Astrocyte of the spinal cord (primary cell): ENCODE measurements around the gene LUZP2.
A peak's percentile ranks its signal among the peaks of the same experiment; 100 is the strongest.

Experiments
- DNase-seq: peaks from one replicate; pipeline ENCODE4 v3.0.0; 2011; ENCODE audit warnings: low read depth, low spot score
- H3K4me3 ChIP-seq: 2 replicates; pipeline ENCODE4 v1.5.1; 2011; ENCODE audit warnings: low read depth, mild to moderate bottlenecking, low read length, moderate library complexity
- in situ Hi-C: cut with HindIII; loops from 2 replicates; pipeline ENCODE4 v1.10.0; 2017; ENCODE audit warnings: low sequenced_read_pairs
- TF ChIP-seq, protein P1 (sequence below): IDR thresholded peaks from 2 replicates; pipeline ENCODE4 v1.5.1; 2012; ENCODE audit warnings: low read depth, mild to moderate bottlenecking, low read length, inconsistent platforms

The LUZP2 gene

DNA sequence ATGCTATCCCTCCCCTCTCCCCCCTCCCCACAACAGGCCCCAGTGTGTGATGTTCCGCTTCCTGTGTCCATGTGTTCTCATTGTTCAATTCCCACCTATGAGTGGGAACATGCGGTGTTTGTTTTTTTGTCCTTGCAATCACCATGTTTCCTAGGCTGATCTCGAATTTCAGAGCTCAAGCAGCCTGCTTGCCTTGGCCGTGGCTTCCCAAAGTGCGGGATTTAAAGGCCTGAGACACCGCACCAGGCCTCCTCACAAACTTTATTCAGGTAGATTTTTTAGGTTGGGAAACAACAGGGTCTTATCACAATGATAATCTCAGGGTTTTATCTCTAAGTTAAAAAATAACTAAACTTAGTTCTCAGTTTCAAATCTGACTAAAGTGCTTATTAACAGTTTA, 125.4 kb downstream of the LUZP2 start:
- TF ChIP-seq, protein P1, sequence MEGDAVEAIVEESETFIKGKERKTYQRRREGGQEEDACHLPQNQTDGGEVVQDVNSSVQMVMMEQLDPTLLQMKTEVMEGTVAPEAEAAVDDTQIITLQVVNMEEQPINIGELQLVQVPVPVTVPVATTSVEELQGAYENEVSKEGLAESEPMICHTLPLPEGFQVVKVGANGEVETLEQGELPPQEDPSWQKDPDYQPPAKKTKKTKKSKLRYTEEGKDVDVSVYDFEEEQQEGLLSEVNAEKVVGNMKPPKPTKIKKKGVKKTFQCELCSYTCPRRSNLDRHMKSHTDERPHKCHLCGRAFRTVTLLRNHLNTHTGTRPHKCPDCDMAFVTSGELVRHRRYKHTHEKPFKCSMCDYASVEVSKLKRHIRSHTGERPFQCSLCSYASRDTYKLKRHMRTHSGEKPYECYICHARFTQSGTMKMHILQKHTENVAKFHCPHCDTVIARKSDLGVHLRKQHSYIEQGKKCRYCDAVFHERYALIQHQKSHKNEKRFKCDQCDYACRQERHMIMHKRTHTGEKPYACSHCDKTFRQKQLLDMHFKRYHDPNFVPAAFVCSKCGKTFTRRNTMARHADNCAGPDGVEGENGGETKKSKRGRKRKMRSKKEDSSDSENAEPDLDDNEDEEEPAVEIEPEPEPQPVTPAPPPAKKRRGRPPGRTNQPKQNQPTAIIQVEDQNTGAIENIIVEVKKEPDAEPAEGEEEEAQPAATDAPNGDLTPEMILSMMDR: no peak
- in situ Hi-C loops: no loop called here
- no peak for DNase-seq
- H3K4me3 ChIP-seq: no peak overlapping the region

DNA sequence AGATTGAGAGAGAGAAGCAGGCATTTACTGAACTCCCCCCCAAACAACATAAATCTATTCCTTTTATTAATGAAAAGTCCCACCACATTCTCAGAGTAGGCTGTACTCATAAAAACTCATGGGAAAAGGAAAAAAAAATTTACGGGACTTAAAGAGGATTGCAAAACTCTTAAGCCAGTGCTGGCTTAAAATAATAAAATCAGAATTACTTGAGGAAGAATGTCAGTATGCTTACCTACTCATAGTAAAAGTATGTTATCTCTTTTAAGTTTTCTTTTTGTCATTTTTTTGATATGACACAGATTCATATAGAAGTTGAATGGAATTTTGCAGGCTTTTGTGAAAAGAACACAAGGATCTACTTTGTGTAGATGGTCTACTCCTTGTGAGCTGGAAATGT, 126.3 kb downstream of the LUZP2 start:
- in situ Hi-C loops: no loop called here
- TF ChIP-seq, protein P1: no peak
- DNase-seq: peak; percentile 2
- no peak overlapping the region for H3K4me3 ChIP-seq

DNA sequence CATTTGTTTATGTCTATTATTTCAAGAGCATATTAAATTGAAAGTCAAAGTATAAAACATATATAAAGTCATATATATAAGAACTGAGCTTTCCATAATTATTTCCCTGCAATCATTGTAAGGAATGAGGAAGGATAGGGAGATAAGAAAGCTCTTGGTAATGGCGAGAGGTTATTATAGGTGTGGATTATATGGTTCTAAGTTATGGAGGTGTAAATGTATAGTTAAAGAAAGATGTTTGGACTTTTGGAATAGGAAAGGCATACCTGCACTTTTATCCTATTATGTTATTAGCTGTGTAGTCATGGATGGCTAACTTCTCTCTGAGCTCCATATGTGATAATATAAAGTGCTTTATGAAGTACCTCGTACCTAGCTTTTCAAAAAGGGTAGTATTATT, 127.6 kb downstream of the LUZP2 start:
- TF ChIP-seq, protein P1: no peak
- no peak for DNase-seq
- H3K4me3 ChIP-seq: no peak overlapping the region
- in situ Hi-C loops: no loop called here

DNA sequence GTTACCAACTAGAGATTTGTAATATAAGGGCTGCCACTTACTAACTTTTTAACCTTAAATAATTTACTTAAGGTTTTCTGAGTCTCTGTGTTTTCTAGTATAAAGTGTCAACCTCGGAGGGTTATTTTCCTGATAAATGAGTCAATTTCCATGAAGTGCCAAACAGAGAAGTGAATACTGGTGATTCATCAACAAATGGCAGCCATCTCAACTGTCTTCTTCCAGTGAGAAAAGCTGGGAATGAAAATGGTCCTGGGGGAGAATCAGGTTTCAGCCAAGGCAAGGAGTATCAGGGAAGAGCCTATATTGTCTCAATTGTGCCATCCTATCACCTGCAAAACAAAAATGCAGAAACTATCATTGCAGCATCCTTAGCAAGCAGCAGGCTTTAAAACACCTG, 129.1 kb downstream of the LUZP2 start:
- no peak for DNase-seq
- in situ Hi-C loops: no loop called here
- H3K4me3 ChIP-seq: no peak overlapping the region
- TF ChIP-seq, protein P1: no peak

DNA sequence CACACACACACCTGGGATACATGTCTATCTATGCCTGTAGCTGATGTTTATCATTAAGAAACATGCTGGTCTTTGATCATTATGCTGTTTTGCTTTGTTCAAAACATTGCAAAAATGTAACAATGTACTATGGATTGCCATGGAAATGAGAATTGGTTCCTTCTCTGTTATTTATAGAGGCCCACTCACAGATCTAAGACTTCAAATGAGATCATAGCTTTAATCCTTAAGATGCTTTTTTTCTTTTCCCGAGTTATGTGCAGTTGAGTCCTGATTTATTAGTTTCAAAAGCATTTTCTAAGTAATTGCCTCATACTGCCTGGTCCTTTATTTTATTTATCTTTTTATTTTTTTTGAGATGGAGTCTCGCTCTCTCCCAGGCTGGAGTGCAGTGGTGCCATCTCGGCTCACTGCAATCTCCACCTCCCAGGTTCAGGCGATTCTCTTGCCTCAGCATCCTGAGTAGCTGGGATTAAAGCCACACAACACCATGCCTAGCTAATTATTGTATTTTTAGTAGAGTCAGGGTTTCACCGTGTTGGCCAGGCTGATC, 131.4 kb downstream of the LUZP2 start:
- TF ChIP-seq, protein P1: no peak
- in situ Hi-C loops: no loop called here
- DNase-seq: no peak
- no peak overlapping the region for H3K4me3 ChIP-seq

DNA sequence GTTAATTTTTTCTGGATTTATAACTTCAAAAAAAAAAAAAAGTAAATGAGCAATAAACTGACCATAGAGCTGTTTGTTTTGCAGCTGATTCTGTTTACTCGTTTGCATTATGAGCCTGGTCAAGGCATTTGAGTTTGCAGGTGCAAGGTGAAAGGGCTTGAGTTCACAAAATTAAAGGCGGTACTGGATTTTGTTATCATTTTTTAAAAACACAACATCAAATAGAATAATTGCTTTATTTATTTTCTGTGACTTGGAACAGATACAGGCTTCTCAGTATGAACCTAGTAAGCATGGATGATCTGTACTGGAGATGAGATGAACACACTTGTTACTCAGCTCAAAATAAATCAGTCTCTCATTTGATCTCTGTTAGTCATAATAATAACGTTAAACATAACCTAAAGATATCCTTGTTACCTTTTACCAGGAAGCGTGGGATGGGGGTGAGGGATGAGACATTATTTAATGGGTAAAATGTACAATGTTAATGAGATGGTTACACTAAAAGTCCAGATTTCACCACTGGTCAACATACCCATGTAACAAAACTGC, 137.8 kb downstream of the LUZP2 start:
- H3K4me3 ChIP-seq: no peak overlapping the region
- TF ChIP-seq, protein P1: no peak
- in situ Hi-C loops: no loop called here
- DNase-seq: no peak
